ENCODE measurements around the gene ARHGAP28.

GRCh38 chr18:6961331-6961730, 231.8 kb downstream of the ARHGAP28 start:
- TF ChIP-seq CTCF (IDR thresholded peaks at IDR 0.05) (no peak), POLR2A (IDR thresholded peaks at IDR 0.05) (no peak)
